Measurements from ENCODE around the gene IVNS1ABP. TPM values are rescaled to one million over a fixed set of nuclear protein-coding genes. Genes with fewer than 3 reads are reported as not detected.

The IVNS1ABP gene
- total and polyA plus RNA-seq, 2 of the 13 experiments (the other 11 are each of a cell fraction or from before 2014, with no cell fraction given): 49.1 to 51.7 TPM

- DNase-seq (ENCODE audit: low spot score) (no peak), FAIRE-seq (no peak), ATAC-seq (no peak)
- no peak overlapping the region for H3K9ac ChIP-seq (ENCODE audit: insufficient read depth, low read depth, low read length)
- TF ChIP-seq RELA (CRISPR knock-in tag; IDR thresholded peaks at IDR 0.05): no peak
- TF ChIP-seq ZFY (CRISPR knock-in tag; IDR thresholded peaks at IDR 0.05): no peak
- TF ChIP-seq PCBP2 (optimal IDR thresholded peaks at IDR 0.05; ENCODE audit: low read depth, low read length, poor library complexity, severe bottlenecking): no peak
- TF ChIP-seq ZNF609 (CRISPR knock-in tag; IDR thresholded peaks at IDR 0.05; ENCODE audit: borderline replicate concordance): no peak
- no peak for TF ChIP-seq ZMYM3 (CRISPR knock-in tag; IDR thresholded peaks at IDR 0.05)
- no peak for TF ChIP-seq RAD21 (CRISPR knock-in tag; IDR thresholded peaks at IDR 0.05)
- no peak for TF ChIP-seq MEIS2 (CRISPR knock-in tag; IDR thresholded peaks at IDR 0.05)
- no peak for TF ChIP-seq ZNF17 (CRISPR knock-in tag; IDR thresholded peaks at IDR 0.05)
- no peak for TF ChIP-seq TGIF2 (CRISPR knock-in tag; IDR thresholded peaks at IDR 0.05)
- TF ChIP-seq TERF1 (CRISPR knock-in tag; IDR thresholded peaks at IDR 0.05): no peak
- TF ChIP-seq ZC3H13 (CRISPR knock-in tag; IDR thresholded peaks at IDR 0.05): no peak
- TF ChIP-seq JDP2 (CRISPR knock-in tag; IDR thresholded peaks at IDR 0.05; ENCODE audit: borderline replicate concordance): no peak
- TF ChIP-seq ZNF451 (CRISPR knock-in tag; IDR thresholded peaks at IDR 0.05): no peak
- TF ChIP-seq HHEX (CRISPR knock-in tag; IDR thresholded peaks at IDR 0.05): no peak
- 97% methylated on average over 2 of the region's 2 CpGs for WGBS (ENCODE audit: low lambda C conversion rate)
- H3K36me3 ChIP-seq (replicated peaks in 1 of 2; ENCODE audit: control insufficient read depth in 1 of 2, insufficient read depth in 2 of 2, low read length in 2 of 2): no peaks in the 10 kb centered on the region
- no peaks in the 10 kb centered on the region for H3K79me2 ChIP-seq (ENCODE audit: insufficient read depth, low read length)
- H3K27ac ChIP-seq (ENCODE audit: extremely low read length, insufficient read depth, low read length): no peak overlapping the region
- H2AFZ ChIP-seq (ENCODE audit: low read length): no peak overlapping the region
- peaks cover 3% of the 10 kb centered on the region; the same call in 1 of the 2 replicates for H3K4me1 ChIP-seq (ENCODE audit: insufficient read depth, low read length)
- in situ Hi-C loops (cut with HindIII; ENCODE audit: extremely low pct_ligation_motif_present, low pct_unique_long_range_greater_than_20kb): no loop called here
- no peaks in the 10 kb centered on the region for H4K20me1 ChIP-seq (ENCODE audit: insufficient read depth, low read length)
- no peaks in the 10 kb centered on the region for H3K9me3 ChIP-seq (ENCODE audit: low read length)
- intact Hi-C loops (cut with micrococcal nuclease; ENCODE audit: unreplicated experiment): no loop called here
- ChIA-PET POLR2A (no interaction called here), CTCF (ENCODE audit: low intra/inter-chr PET ratio, low total read pairs) (no interaction called here)
- H3K27me3 ChIP-seq (ENCODE audit: control insufficient read depth in 1 of 2, insufficient read depth in 2 of 2, low read length in 2 of 2): no peaks in the 10 kb centered on the region
- H3K4me2 ChIP-seq (ENCODE audit: low read depth, low read length): no peak overlapping the region
- no peak overlapping the region for H3K4me3 ChIP-seq (replicated peaks in 1 of 3; ENCODE audit: insufficient read depth in 1 of 3, low read depth in 2 of 3, low read length in 3 of 3)
- no TSS peak for BruUV-seq (replicated peaks)
Observed at GRCh38 chr1:185287451-185287850, 29.6 kb downstream of the IVNS1ABP start.

Data from HepG2 (cell line).